ENCODE measurements around the gene HSPA12A.

The HSPA12A gene

GRCh38 chr10:116779076-116779687, 36.8 kb upstream of the HSPA12A start:
- no peak overlapping the region for H3K9ac ChIP-seq (ENCODE audit: low read length)

GRCh38 chr10:116777006-116777405, 34.6 kb upstream of the HSPA12A start:
- Histone ChIP-seq H3K27ac (ENCODE audit: low read length) (no peak overlapping the region), H3K9ac (ENCODE audit: low read length) (no peak overlapping the region), H3K27me3 (ENCODE audit: control insufficient read depth, insufficient read depth, low read length) (no peaks in the 10 kb centered on the region), H3K36me3 (ENCODE audit: control insufficient read depth, low read depth, low read length) (no peaks in the 10 kb centered on the region), H3K9me3 (ENCODE audit: control insufficient read depth, low read depth, low read length) (no peaks in the 10 kb centered on the region), H3K4me1 (ENCODE audit: control insufficient read depth, low read depth, low read length) (no peaks in the 10 kb centered on the region), H3K4me3 (ENCODE audit: low read length) (no peak overlapping the region)

More at GRCh38 chr10:116779076-116779687, 36.8 kb upstream of the HSPA12A start:
- no peaks in the 10 kb centered on the region for H3K36me3 ChIP-seq (ENCODE audit: control insufficient read depth, low read depth, low read length)
- H3K27ac ChIP-seq (ENCODE audit: low read length) = no peak overlapping the region
- H3K9me3 ChIP-seq (ENCODE audit: control insufficient read depth, low read depth, low read length) = no peaks in the 10 kb centered on the region
- H3K4me3 ChIP-seq (ENCODE audit: low read length) = no peak overlapping the region
- H3K4me1 ChIP-seq (ENCODE audit: control insufficient read depth, low read depth, low read length) = no peaks in the 10 kb centered on the region
- H3K27me3 ChIP-seq (ENCODE audit: control insufficient read depth, insufficient read depth, low read length) = no peaks in the 10 kb centered on the region

GRCh38 chr10:116775488-116776400, 33.4 kb upstream of the HSPA12A start:
- Histone ChIP-seq H3K36me3 (ENCODE audit: control insufficient read depth, low read depth, low read length) (no peaks in the 10 kb centered on the region), H3K9me3 (ENCODE audit: control insufficient read depth, low read depth, low read length) (no peaks in the 10 kb centered on the region), H3K4me3 (ENCODE audit: low read length) (no peak overlapping the region), H3K4me1 (ENCODE audit: control insufficient read depth, low read depth, low read length) (no peaks in the 10 kb centered on the region), H3K27me3 (ENCODE audit: control insufficient read depth, insufficient read depth, low read length) (no peaks in the 10 kb centered on the region), H3K27ac (ENCODE audit: low read length) (no peak overlapping the region), H3K9ac (ENCODE audit: low read length) (no peak overlapping the region)

GRCh38 chr10:116774728-116775151, 32.4 kb upstream of the HSPA12A start:
- no peaks in the 10 kb centered on the region for H3K27me3 ChIP-seq (ENCODE audit: control insufficient read depth, insufficient read depth, low read length)
- H3K9me3 ChIP-seq (ENCODE audit: control insufficient read depth, low read depth, low read length) = no peaks in the 10 kb centered on the region
- H3K9ac ChIP-seq (ENCODE audit: low read length) = no peak overlapping the region
- no peaks in the 10 kb centered on the region for H3K36me3 ChIP-seq (ENCODE audit: control insufficient read depth, low read depth, low read length)
- H3K4me1 ChIP-seq (ENCODE audit: control insufficient read depth, low read depth, low read length) = no peaks in the 10 kb centered on the region
- no peak overlapping the region for H3K4me3 ChIP-seq (ENCODE audit: low read length)
- H3K27ac ChIP-seq (ENCODE audit: low read length) = no peak overlapping the region

GRCh38 chr10:116772909-116773705, 30.7 kb upstream of the HSPA12A start:
- H3K27me3 ChIP-seq (ENCODE audit: control insufficient read depth, insufficient read depth, low read length) = no peaks in the 10 kb centered on the region
- H3K27ac ChIP-seq (ENCODE audit: low read length) = no peak overlapping the region
- H3K36me3 ChIP-seq (ENCODE audit: control insufficient read depth, low read depth, low read length) = no peaks in the 10 kb centered on the region
- H3K9me3 ChIP-seq (ENCODE audit: control insufficient read depth, low read depth, low read length) = no peaks in the 10 kb centered on the region
- H3K4me1 ChIP-seq (ENCODE audit: control insufficient read depth, low read depth, low read length) = no peaks in the 10 kb centered on the region
- H3K4me3 ChIP-seq (ENCODE audit: low read length) = no peak overlapping the region
- no peak overlapping the region for H3K9ac ChIP-seq (ENCODE audit: low read length)

GRCh38 chr10:116771959-116772585, 29.7 kb upstream of the HSPA12A start:
- no peak overlapping the region for H3K4me3 ChIP-seq (ENCODE audit: low read length)
- H3K27me3 ChIP-seq (ENCODE audit: control insufficient read depth, insufficient read depth, low read length) = no peaks in the 10 kb centered on the region
- H3K27ac ChIP-seq (ENCODE audit: low read length) = no peak overlapping the region
- no peaks in the 10 kb centered on the region for H3K4me1 ChIP-seq (ENCODE audit: control insufficient read depth, low read depth, low read length)
- no peaks in the 10 kb centered on the region for H3K36me3 ChIP-seq (ENCODE audit: control insufficient read depth, low read depth, low read length)
- no peak overlapping the region for H3K9ac ChIP-seq (ENCODE audit: low read length)
- no peaks in the 10 kb centered on the region for H3K9me3 ChIP-seq (ENCODE audit: control insufficient read depth, low read depth, low read length)

- Histone ChIP-seq H3K36me3 (ENCODE audit: control insufficient read depth, low read depth, low read length) (no peaks in the 10 kb centered on the region), H3K27me3 (ENCODE audit: control insufficient read depth, insufficient read depth, low read length) (no peaks in the 10 kb centered on the region), H3K4me1 (ENCODE audit: control insufficient read depth, low read depth, low read length) (no peaks in the 10 kb centered on the region), H3K27ac (ENCODE audit: low read length) (no peak overlapping the region), H3K4me3 (ENCODE audit: low read length) (no peak overlapping the region), H3K9me3 (ENCODE audit: control insufficient read depth, low read depth, low read length) (no peaks in the 10 kb centered on the region), H3K9ac (ENCODE audit: low read length) (no peak overlapping the region)
These were observed 29.0 kb upstream of the HSPA12A start for GRCh38 chr10:116771101-116771958.

- Histone ChIP-seq H3K4me1 (ENCODE audit: control insufficient read depth, low read depth, low read length) (no peaks in the 10 kb centered on the region), H3K4me3 (ENCODE audit: low read length) (no peak overlapping the region), H3K9ac (ENCODE audit: low read length) (no peak overlapping the region), H3K9me3 (ENCODE audit: control insufficient read depth, low read depth, low read length) (no peaks in the 10 kb centered on the region), H3K27ac (ENCODE audit: low read length) (no peak overlapping the region), H3K27me3 (ENCODE audit: control insufficient read depth, insufficient read depth, low read length) (no peaks in the 10 kb centered on the region), H3K36me3 (ENCODE audit: control insufficient read depth, low read depth, low read length) (no peaks in the 10 kb centered on the region)
These were observed 27.9 kb upstream of the HSPA12A start for GRCh38 chr10:116770281-116770680.

- no peaks in the 10 kb centered on the region for H3K27me3 ChIP-seq (ENCODE audit: control insufficient read depth, insufficient read depth, low read length)
- peaks cover 3% of the 10 kb centered on the region for H3K9me3 ChIP-seq (ENCODE audit: control insufficient read depth, low read depth, low read length)
- H3K4me3 ChIP-seq (ENCODE audit: low read length) = no peak overlapping the region
- H3K4me1 ChIP-seq (ENCODE audit: control insufficient read depth, low read depth, low read length) = no peaks in the 10 kb centered on the region
- H3K9ac ChIP-seq (ENCODE audit: low read length) = no peak overlapping the region
- no peak overlapping the region for H3K27ac ChIP-seq (ENCODE audit: low read length)
- no peaks in the 10 kb centered on the region for H3K36me3 ChIP-seq (ENCODE audit: control insufficient read depth, low read depth, low read length)
These were observed 27.4 kb upstream of the HSPA12A start for GRCh38 chr10:116769791-116770190.

GRCh38 chr10:116769368-116769767, 27.0 kb upstream of the HSPA12A start:
- no peak overlapping the region for H3K4me3 ChIP-seq (ENCODE audit: low read length)
- H3K9ac ChIP-seq (ENCODE audit: low read length) = no peak overlapping the region
- peaks cover 4% of the 10 kb centered on the region for H3K9me3 ChIP-seq (ENCODE audit: control insufficient read depth, low read depth, low read length)
- no peak overlapping the region for H3K27ac ChIP-seq (ENCODE audit: low read length)
- H3K27me3 ChIP-seq (ENCODE audit: control insufficient read depth, insufficient read depth, low read length) = no peaks in the 10 kb centered on the region
- no peaks in the 10 kb centered on the region for H3K4me1 ChIP-seq (ENCODE audit: control insufficient read depth, low read depth, low read length)
- no peaks in the 10 kb centered on the region for H3K36me3 ChIP-seq (ENCODE audit: control insufficient read depth, low read depth, low read length)

Data from iPS-18a (cell line).